ENCODE data around the gene EHBP1L1. TPM values are rescaled to one million over a fixed set of nuclear protein-coding genes. Genes with fewer than 3 reads are reported as not detected.

The EHBP1L1 gene
- total RNA-seq, 1 donor from 2014 or later: 157 TPM

GRCh38 chr11:65593518-65594414, 17.9 kb downstream of the EHBP1L1 start:
- Histone ChIP-seq H3K4me3 (ENCODE audit: low read length in 3 of 3) (peak overlapping the region in 1 of 3 donors; percentile 52), H3K27me3 (ENCODE audit: control insufficient read depth in 3 of 3, insufficient read depth in 3 of 3, low read length in 3 of 3) (no peaks in the 10 kb centered on the region), H3K27ac (ENCODE audit: low read depth, low read length) (peak overlapping the region; percentile 39), H3K9me3 (ENCODE audit: control insufficient read depth in 3 of 3, low read length in 3 of 3) (no peaks in the 10 kb centered on the region), H3K9ac (ENCODE audit: low read depth in 1 of 3, low read length in 3 of 3) (peak overlapping the region; percentile 16 to 76 (median 28)), H3K4me1 (ENCODE audit: control insufficient read depth in 3 of 3, insufficient read depth in 3 of 3, low read length in 3 of 3) (peaks cover 40 to 60% (median 56%) of the 10 kb centered on the region in 3 donors), H3K36me3 (ENCODE audit: control insufficient read depth in 3 of 3, insufficient read depth in 3 of 3, low read length in 3 of 3) (peaks cover 34 to 37% (median 36%) of the 10 kb centered on the region in 3 donors)

- H3K27me3 ChIP-seq (ENCODE audit: control insufficient read depth in 3 of 3, insufficient read depth in 3 of 3, low read length in 3 of 3): no peaks in the 10 kb centered on the region
- no peak overlapping the region for H3K27ac ChIP-seq (ENCODE audit: low read depth, low read length)
- H3K4me1 ChIP-seq (ENCODE audit: control insufficient read depth in 3 of 3, insufficient read depth in 3 of 3, low read length in 3 of 3): peaks cover 28 to 47% (median 42%) of the 10 kb centered on the region in 3 donors
- H3K4me3 ChIP-seq (ENCODE audit: low read length in 3 of 3): no peak overlapping the region
- peak overlapping the region in 1 of 3 donors; percentile 40 for H3K9ac ChIP-seq (ENCODE audit: low read depth in 1 of 3, low read length in 3 of 3)
- H3K36me3 ChIP-seq (ENCODE audit: control insufficient read depth in 3 of 3, insufficient read depth in 3 of 3, low read length in 3 of 3): peaks cover 33 to 36% (median 33%) of the 10 kb centered on the region in 3 donors
- no peaks in the 10 kb centered on the region for H3K9me3 ChIP-seq (ENCODE audit: control insufficient read depth in 3 of 3, low read length in 3 of 3)
These were observed 19.3 kb downstream of the EHBP1L1 start for GRCh38 chr11:65595131-65595530.

GRCh38 chr11:65595543-65596281, 19.9 kb downstream of the EHBP1L1 start, which contains the start of gene KCNK7:
TSS of gene KCNK7 (minus strand) at chr11:65595800. CDS start at chr11:65595772, 28 bp downstream.
- H3K27me3 ChIP-seq (ENCODE audit: control insufficient read depth in 3 of 3, insufficient read depth in 3 of 3, low read length in 3 of 3): no peaks in the 10 kb centered on the region
- peaks cover 23 to 41% (median 39%) of the 10 kb centered on the region in 3 donors for H3K4me1 ChIP-seq (ENCODE audit: control insufficient read depth in 3 of 3, insufficient read depth in 3 of 3, low read length in 3 of 3)
- no peaks in the 10 kb centered on the region for H3K9me3 ChIP-seq (ENCODE audit: control insufficient read depth in 3 of 3, low read length in 3 of 3)
- no peak within 1 kb of the TSS for H3K27ac ChIP-seq (ENCODE audit: low read depth, low read length)
- H3K4me3 ChIP-seq (ENCODE audit: low read length in 3 of 3): no peak within 1 kb of the TSS
- peaks cover 28 to 36% (median 29%) of the 10 kb centered on the region in 3 donors for H3K36me3 ChIP-seq (ENCODE audit: control insufficient read depth in 3 of 3, insufficient read depth in 3 of 3, low read length in 3 of 3)
- peak within 1 kb of the TSS in 1 of 3 donors; percentile 40 for H3K9ac ChIP-seq (ENCODE audit: low read depth in 1 of 3, low read length in 3 of 3)

- H3K4me1 ChIP-seq (ENCODE audit: control insufficient read depth in 3 of 3, insufficient read depth in 3 of 3, low read length in 3 of 3): peaks cover 23 to 40% (median 35%) of the 10 kb centered on the region in 3 donors
- H3K4me3 ChIP-seq (ENCODE audit: low read length in 3 of 3): no peak overlapping the region
- H3K9me3 ChIP-seq (ENCODE audit: control insufficient read depth in 3 of 3, low read length in 3 of 3): no peaks in the 10 kb centered on the region
- peaks cover 23 to 32% (median 25%) of the 10 kb centered on the region in 3 donors for H3K36me3 ChIP-seq (ENCODE audit: control insufficient read depth in 3 of 3, insufficient read depth in 3 of 3, low read length in 3 of 3)
- H3K27me3 ChIP-seq (ENCODE audit: control insufficient read depth in 3 of 3, insufficient read depth in 3 of 3, low read length in 3 of 3): no peaks in the 10 kb centered on the region
- H3K9ac ChIP-seq (ENCODE audit: low read depth in 1 of 3, low read length in 3 of 3): no peak overlapping the region
- H3K27ac ChIP-seq (ENCODE audit: low read depth, low read length): no peak overlapping the region
These were observed 20.7 kb downstream of the EHBP1L1 start for GRCh38 chr11:65596520-65596919.

GRCh38 chr11:65598258-65598699, 22.4 kb downstream of the EHBP1L1 start:
- no peak overlapping the region for H3K27ac ChIP-seq (ENCODE audit: low read depth, low read length)
- no peak overlapping the region for H3K9ac ChIP-seq (ENCODE audit: low read depth in 1 of 3, low read length in 3 of 3)
- no peak overlapping the region for H3K4me3 ChIP-seq (ENCODE audit: low read length in 3 of 3)
- H3K4me1 ChIP-seq (ENCODE audit: control insufficient read depth in 3 of 3, insufficient read depth in 3 of 3, low read length in 3 of 3): peaks cover 15 to 27% (median 23%) of the 10 kb centered on the region in 3 donors
- H3K36me3 ChIP-seq (ENCODE audit: control insufficient read depth in 3 of 3, insufficient read depth in 3 of 3, low read length in 3 of 3): peaks cover 18 to 25% (median 19%) of the 10 kb centered on the region in 3 donors
- H3K9me3 ChIP-seq (ENCODE audit: control insufficient read depth in 3 of 3, low read length in 3 of 3): no peaks in the 10 kb centered on the region
- H3K27me3 ChIP-seq (ENCODE audit: control insufficient read depth in 3 of 3, insufficient read depth in 3 of 3, low read length in 3 of 3): no peaks in the 10 kb centered on the region

GRCh38 chr11:65599216-65599954, 23.5 kb downstream of the EHBP1L1 start:
- Histone ChIP-seq H3K9me3 (ENCODE audit: control insufficient read depth in 3 of 3, low read length in 3 of 3) (no peaks in the 10 kb centered on the region), H3K36me3 (ENCODE audit: control insufficient read depth in 3 of 3, insufficient read depth in 3 of 3, low read length in 3 of 3) (peaks cover 23 to 34% (median 29%) of the 10 kb centered on the region in 3 donors), H3K4me3 (ENCODE audit: low read length in 3 of 3) (no peak overlapping the region), H3K27ac (ENCODE audit: low read depth, low read length) (no peak overlapping the region), H3K27me3 (ENCODE audit: control insufficient read depth in 3 of 3, insufficient read depth in 3 of 3, low read length in 3 of 3) (no peaks in the 10 kb centered on the region), H3K9ac (ENCODE audit: low read depth in 1 of 3, low read length in 3 of 3) (no peak overlapping the region), H3K4me1 (ENCODE audit: control insufficient read depth in 3 of 3, insufficient read depth in 3 of 3, low read length in 3 of 3) (peaks cover 4 to 16% (median 12%) of the 10 kb centered on the region in 3 donors)

GRCh38 chr11:65599955-65600246, 24.0 kb downstream of the EHBP1L1 start:
- Histone ChIP-seq H3K4me1 (ENCODE audit: control insufficient read depth in 3 of 3, insufficient read depth in 3 of 3, low read length in 3 of 3) (peaks cover 4 to 11% (median 9%) of the 10 kb centered on the region in 3 donors), H3K36me3 (ENCODE audit: control insufficient read depth in 3 of 3, insufficient read depth in 3 of 3, low read length in 3 of 3) (peaks cover 28 to 39% (median 35%) of the 10 kb centered on the region in 3 donors), H3K9me3 (ENCODE audit: control insufficient read depth in 3 of 3, low read length in 3 of 3) (no peaks in the 10 kb centered on the region), H3K27me3 (ENCODE audit: control insufficient read depth in 3 of 3, insufficient read depth in 3 of 3, low read length in 3 of 3) (no peaks in the 10 kb centered on the region), H3K9ac (ENCODE audit: low read depth in 1 of 3, low read length in 3 of 3) (no peak overlapping the region), H3K27ac (ENCODE audit: low read depth, low read length) (no peak overlapping the region), H3K4me3 (ENCODE audit: low read length in 3 of 3) (no peak overlapping the region)

- Histone ChIP-seq H3K9me3 (ENCODE audit: control insufficient read depth in 3 of 3, low read length in 3 of 3) (no peaks in the 10 kb centered on the region), H3K36me3 (ENCODE audit: control insufficient read depth in 3 of 3, insufficient read depth in 3 of 3, low read length in 3 of 3) (peaks cover 31 to 45% (median 33%) of the 10 kb centered on the region in 3 donors), H3K27me3 (ENCODE audit: control insufficient read depth in 3 of 3, insufficient read depth in 3 of 3, low read length in 3 of 3) (no peaks in the 10 kb centered on the region), H3K4me1 (ENCODE audit: control insufficient read depth in 3 of 3, insufficient read depth in 3 of 3, low read length in 3 of 3) (peaks cover 20 to 23% (median 21%) of the 10 kb centered on the region in 3 donors), H3K9ac (ENCODE audit: low read depth in 1 of 3, low read length in 3 of 3) (no peak overlapping the region), H3K27ac (ENCODE audit: low read depth, low read length) (no peak overlapping the region), H3K4me3 (ENCODE audit: low read length in 3 of 3) (no peak overlapping the region)
These were observed 28.4 kb downstream of the EHBP1L1 start for GRCh38 chr11:65604258-65604657.

- H3K9ac ChIP-seq (ENCODE audit: low read depth in 1 of 3, low read length in 3 of 3): peak overlapping the region; percentile 20 to 71 (median 64)
- no peaks in the 10 kb centered on the region for H3K9me3 ChIP-seq (ENCODE audit: control insufficient read depth in 3 of 3, low read length in 3 of 3)
- peaks cover 31 to 39% (median 37%) of the 10 kb centered on the region in 3 donors for H3K36me3 ChIP-seq (ENCODE audit: control insufficient read depth in 3 of 3, insufficient read depth in 3 of 3, low read length in 3 of 3)
- peak overlapping the region; percentile 71 for H3K27ac ChIP-seq (ENCODE audit: low read depth, low read length)
- peak overlapping the region; percentile 56 to 70 (median 65) for H3K4me3 ChIP-seq (ENCODE audit: low read length in 3 of 3)
- H3K4me1 ChIP-seq (ENCODE audit: control insufficient read depth in 3 of 3, insufficient read depth in 3 of 3, low read length in 3 of 3): peaks cover 45 to 46% (median 46%) of the 10 kb centered on the region in 3 donors
- no peaks in the 10 kb centered on the region for H3K27me3 ChIP-seq (ENCODE audit: control insufficient read depth in 3 of 3, insufficient read depth in 3 of 3, low read length in 3 of 3)
These were observed 31.2 kb downstream of the EHBP1L1 start for GRCh38 chr11:65606876-65607613.
